Measurements from ENCODE around the gene CARD9. TPM values are rescaled to one million over a fixed set of nuclear protein-coding genes. Genes with fewer than 3 reads are reported as not detected.
"Not testable (repeated sequence)": the region's sequence is repeated elsewhere in the genome, so short reads cannot be mapped to it uniquely, and the experiment has no call there.

The CARD9 gene
- total RNA-seq, 1 donor from 2014 or later: 1.2 TPM

DNA sequence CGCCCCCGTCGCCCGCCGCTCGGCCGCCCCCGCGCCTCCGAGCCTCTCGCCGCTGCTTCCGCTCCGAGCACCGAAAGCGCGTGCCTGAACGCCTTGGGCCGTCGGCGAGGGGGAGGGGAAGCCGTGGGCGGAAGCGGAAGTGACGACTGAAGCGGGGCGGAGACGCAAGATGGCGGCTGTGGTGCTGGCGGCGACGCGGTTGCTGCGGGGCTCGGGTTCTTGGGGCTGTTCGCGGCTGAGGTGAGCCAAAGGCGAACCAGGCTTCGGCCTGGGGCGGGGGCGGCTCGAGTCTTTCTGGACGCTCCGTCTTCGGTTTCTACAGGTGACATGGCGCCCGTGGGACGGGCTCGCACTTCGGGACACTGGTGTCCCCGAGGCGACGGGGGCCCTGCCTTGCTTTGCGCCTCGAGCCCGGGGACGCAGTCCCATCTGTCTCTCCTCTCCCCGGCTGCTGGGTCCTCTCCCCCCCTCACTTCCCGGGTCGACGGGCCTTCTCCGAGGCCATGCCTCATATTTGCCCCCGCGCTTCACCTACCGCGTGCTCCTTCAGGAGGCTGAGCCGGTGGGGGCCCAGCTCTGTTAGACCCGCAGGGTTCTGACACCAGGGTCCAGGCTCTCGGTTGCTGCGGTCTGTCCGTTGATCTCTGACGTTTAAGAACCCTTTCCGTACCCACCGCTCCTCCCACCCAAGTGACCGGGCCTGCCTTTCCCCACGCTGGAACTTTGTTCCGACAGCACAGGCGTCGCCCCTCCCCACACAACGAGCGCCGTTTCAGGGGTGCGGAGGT is 37.2 kb upstream of the CARD9 start, which contains the start of the genes ENTR1 and PMPCA:
TSS of gene ENTR1 (minus strand) at position 115 of the 788 bp plus-strand sequence. CDS start 217 bp downstream, outside the sequence.
TSS of gene PMPCA (plus strand) at position 159 of the 788 bp plus-strand sequence. CDS start at position 170, 11 bp downstream.
- H3K4me3 ChIP-seq: peak within 1 kb of the TSS; percentile 97
- TF ChIP-seq, protein P1, sequence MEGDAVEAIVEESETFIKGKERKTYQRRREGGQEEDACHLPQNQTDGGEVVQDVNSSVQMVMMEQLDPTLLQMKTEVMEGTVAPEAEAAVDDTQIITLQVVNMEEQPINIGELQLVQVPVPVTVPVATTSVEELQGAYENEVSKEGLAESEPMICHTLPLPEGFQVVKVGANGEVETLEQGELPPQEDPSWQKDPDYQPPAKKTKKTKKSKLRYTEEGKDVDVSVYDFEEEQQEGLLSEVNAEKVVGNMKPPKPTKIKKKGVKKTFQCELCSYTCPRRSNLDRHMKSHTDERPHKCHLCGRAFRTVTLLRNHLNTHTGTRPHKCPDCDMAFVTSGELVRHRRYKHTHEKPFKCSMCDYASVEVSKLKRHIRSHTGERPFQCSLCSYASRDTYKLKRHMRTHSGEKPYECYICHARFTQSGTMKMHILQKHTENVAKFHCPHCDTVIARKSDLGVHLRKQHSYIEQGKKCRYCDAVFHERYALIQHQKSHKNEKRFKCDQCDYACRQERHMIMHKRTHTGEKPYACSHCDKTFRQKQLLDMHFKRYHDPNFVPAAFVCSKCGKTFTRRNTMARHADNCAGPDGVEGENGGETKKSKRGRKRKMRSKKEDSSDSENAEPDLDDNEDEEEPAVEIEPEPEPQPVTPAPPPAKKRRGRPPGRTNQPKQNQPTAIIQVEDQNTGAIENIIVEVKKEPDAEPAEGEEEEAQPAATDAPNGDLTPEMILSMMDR (IDR thresholded peaks at IDR 0.05; ENCODE audit: borderline replicate concordance): no peak
- peaks cover 57% of the 10 kb centered on the region for H3K36me3 ChIP-seq
- H3K27me3 ChIP-seq (ENCODE audit: low read depth): no peaks in the 10 kb centered on the region
- H3K9me3 ChIP-seq (replicated peaks): no peaks in the 10 kb centered on the region
- peak; percentile 93 for DNase-seq
- H3K4me1 ChIP-seq: peaks cover 39% of the 10 kb centered on the region
- peak within 1 kb of the TSS; percentile 88 for H3K27ac ChIP-seq (replicated peaks)
- intact Hi-C loops (cut with micrococcal nuclease): no loop called here

GRCh38 chr9:136409557-136410455 is 36.3 kb upstream of the CARD9 start:
- peak overlapping the region; percentile 97 for H3K4me3 ChIP-seq
- no peaks in the 10 kb centered on the region for H3K27me3 ChIP-seq (ENCODE audit: low read depth)
- H3K4me1 ChIP-seq: peaks cover 44% of the 10 kb centered on the region
- DNase-seq: no peak
- intact Hi-C loops (cut with micrococcal nuclease): no loop called here
- TF ChIP-seq, protein P1 (IDR thresholded peaks at IDR 0.05; ENCODE audit: borderline replicate concordance): no peak
- H3K36me3 ChIP-seq: peaks cover 57% of the 10 kb centered on the region
- no peaks in the 10 kb centered on the region for H3K9me3 ChIP-seq (replicated peaks)
- peak overlapping the region; percentile 88 for H3K27ac ChIP-seq (replicated peaks)

- peaks cover 40% of the 10 kb centered on the region for H3K4me1 ChIP-seq
- TF ChIP-seq, protein P1 (IDR thresholded peaks at IDR 0.05; ENCODE audit: borderline replicate concordance): no peak
- DNase-seq: no peak
- no peak overlapping the region for H3K27ac ChIP-seq (replicated peaks)
- no peaks in the 10 kb centered on the region for H3K9me3 ChIP-seq (replicated peaks)
- intact Hi-C loops (cut with micrococcal nuclease): no loop called here
- no peaks in the 10 kb centered on the region for H3K27me3 ChIP-seq (ENCODE audit: low read depth)
- H3K4me3 ChIP-seq: no peak overlapping the region
- peaks cover 52% of the 10 kb centered on the region for H3K36me3 ChIP-seq
These were observed 34.4 kb upstream of the CARD9 start for GRCh38 chr9:136407911-136408310.

GRCh38 chr9:136407061-136407460 is 33.6 kb upstream of the CARD9 start:
- H3K36me3 ChIP-seq: peaks cover 52% of the 10 kb centered on the region
- H3K9me3 ChIP-seq (replicated peaks); intact Hi-C loops (cut with micrococcal nuclease); H3K4me3 ChIP-seq; H3K27me3 ChIP-seq (ENCODE audit: low read depth); DNase-seq; H3K27ac ChIP-seq (replicated peaks): not testable (repeated sequence)
- peaks cover 35% of the 10 kb centered on the region for H3K4me1 ChIP-seq

DNA sequence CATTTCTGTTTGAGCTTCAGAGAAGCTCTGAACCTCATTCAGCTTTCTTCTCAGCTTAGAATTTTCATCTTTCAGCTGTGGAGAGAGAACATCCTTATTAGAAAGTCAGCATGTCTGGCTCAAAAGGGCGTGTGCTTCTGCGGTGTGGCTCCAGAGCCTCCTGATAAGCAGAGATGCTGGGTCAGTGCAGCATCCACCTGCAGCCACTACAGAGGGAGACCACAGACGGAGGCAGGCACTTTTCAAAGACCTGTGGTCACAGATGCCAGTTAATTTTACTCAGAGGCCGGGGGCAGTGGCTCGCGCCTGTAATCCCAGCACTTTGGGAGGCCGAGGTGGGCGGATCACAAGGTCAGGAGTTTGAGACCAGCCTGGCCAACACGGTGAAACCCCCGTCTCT is 32.4 kb upstream of the CARD9 start:
- H3K27me3 ChIP-seq (ENCODE audit: low read depth); DNase-seq; H3K4me3 ChIP-seq; H3K27ac ChIP-seq (replicated peaks); intact Hi-C loops (cut with micrococcal nuclease); H3K9me3 ChIP-seq (replicated peaks): not testable (repeated sequence)
- peaks cover 49% of the 10 kb centered on the region for H3K36me3 ChIP-seq
- peaks cover 23% of the 10 kb centered on the region for H3K4me1 ChIP-seq

DNA sequence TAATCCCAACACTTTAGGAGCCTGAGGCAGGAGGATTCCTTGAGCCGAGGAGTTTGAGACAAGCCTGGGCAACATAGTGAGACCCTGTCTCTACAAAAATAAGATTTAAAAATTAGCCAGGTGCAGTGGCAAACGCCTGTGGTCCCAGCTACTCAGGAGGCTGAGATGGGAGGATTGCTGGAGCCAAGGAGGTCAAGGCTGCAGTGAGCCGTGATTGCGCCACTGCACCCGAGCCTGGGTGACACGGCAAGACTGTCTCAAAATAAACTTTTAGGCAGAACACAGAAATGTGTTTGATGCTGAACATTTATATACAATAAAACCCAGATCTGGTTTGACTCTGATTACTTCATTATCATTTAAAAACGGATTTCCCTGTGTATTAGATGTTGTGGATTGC is 32.0 kb upstream of the CARD9 start:
- intact Hi-C loops (cut with micrococcal nuclease): no loop called here
- Histone ChIP-seq H3K27ac (replicated peaks) (no peak overlapping the region), H3K4me1 (peaks cover 22% of the 10 kb centered on the region), H3K27me3 (ENCODE audit: low read depth) (no peaks in the 10 kb centered on the region), H3K36me3 (peaks cover 49% of the 10 kb centered on the region), H3K9me3 (replicated peaks) (no peaks in the 10 kb centered on the region), H3K4me3 (no peak overlapping the region)
- TF ChIP-seq, protein P1 (IDR thresholded peaks at IDR 0.05; ENCODE audit: borderline replicate concordance): no peak
- DNase-seq: no peak

Measured in left ventricle myocardium inferior (tissue), 1 donor.